Measurements from ENCODE around the gene CEL.
"Not testable (repeated sequence)": the region's sequence is repeated elsewhere in the genome, so short reads cannot be mapped to it uniquely, and the experiment has no call there.

DNA sequence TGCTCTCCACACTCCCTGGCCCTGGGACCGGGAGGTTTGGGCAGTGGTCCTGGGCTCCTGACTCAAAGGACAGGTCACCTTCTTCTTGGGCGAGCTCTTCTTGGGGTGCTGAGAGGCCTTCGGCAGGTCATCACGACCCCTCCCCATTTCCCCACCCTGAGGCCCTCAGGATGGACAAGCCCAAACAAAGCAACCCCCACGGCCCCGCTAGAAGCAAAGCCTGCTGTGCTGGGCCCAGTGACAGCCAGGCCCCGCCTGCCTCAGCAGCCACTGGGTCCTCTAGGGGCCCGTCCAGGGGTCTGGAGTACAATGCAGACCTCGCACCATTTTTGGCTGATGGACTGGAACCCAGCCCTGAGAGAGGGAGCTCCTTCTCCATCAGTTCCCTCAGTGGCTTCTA lies 21.9 kb downstream of the CEL start:
- TF ChIP-seq, protein P1, sequence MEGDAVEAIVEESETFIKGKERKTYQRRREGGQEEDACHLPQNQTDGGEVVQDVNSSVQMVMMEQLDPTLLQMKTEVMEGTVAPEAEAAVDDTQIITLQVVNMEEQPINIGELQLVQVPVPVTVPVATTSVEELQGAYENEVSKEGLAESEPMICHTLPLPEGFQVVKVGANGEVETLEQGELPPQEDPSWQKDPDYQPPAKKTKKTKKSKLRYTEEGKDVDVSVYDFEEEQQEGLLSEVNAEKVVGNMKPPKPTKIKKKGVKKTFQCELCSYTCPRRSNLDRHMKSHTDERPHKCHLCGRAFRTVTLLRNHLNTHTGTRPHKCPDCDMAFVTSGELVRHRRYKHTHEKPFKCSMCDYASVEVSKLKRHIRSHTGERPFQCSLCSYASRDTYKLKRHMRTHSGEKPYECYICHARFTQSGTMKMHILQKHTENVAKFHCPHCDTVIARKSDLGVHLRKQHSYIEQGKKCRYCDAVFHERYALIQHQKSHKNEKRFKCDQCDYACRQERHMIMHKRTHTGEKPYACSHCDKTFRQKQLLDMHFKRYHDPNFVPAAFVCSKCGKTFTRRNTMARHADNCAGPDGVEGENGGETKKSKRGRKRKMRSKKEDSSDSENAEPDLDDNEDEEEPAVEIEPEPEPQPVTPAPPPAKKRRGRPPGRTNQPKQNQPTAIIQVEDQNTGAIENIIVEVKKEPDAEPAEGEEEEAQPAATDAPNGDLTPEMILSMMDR (IDR thresholded peaks at IDR 0.05; ENCODE audit: insufficient read depth, low read length), result not testable (repeated sequence)
- TF ChIP-seq POLR2AphosphoS5, GABPA (IDR thresholded peaks at IDR 0.05; ENCODE audit: low read depth): not testable (repeated sequence)

Measured in HL-60 (cell line).